HG03039 (cell line): ENCODE results near the gene SLC22A2.

Source experiments
- ATAC-seq: cut with Tn5 transposase; IDR thresholded peaks from one replicate; pipeline ENCODE4 v1.9.1; 2021; ENCODE audit warnings: mild to moderate bottlenecking, moderate library complexity; ENCODE audit not compliant: unreplicated experiment

The SLC22A2 gene

GRCh38 chr6:160172704-160173103, 85.9 kb downstream of the SLC22A2 start:
- ATAC-seq: no peak

GRCh38 chr6:160170018-160170680, 88.5 kb downstream of the SLC22A2 start:
- ATAC-seq: no peak

GRCh38 chr6:160167604-160168399, 90.8 kb downstream of the SLC22A2 start:
- ATAC-seq: no peak
